HEK293 (cell line): Measurements from ENCODE around the gene PRSS1.

Experiments used
- CTCF ChIA-PET: fragments of 350-600 bp; formaldehyde crosslinking; extraction: SDS; loops from one replicate; lab custom pipeline; 2021; ENCODE audit warnings: antibody characterized with exemption; lab: Yijun Ruan, JAX
- POLR2A ChIA-PET: fragments of 300-600 bp; formaldehyde crosslinking; extraction: SDS; loops from one replicate; lab custom pipeline; 2020; ENCODE audit warnings: antibody characterized with exemption, inconsistent platforms; lab: Yijun Ruan, JAX
- H3K27ac ChIP-seq: fragments of 200-500 bp; sonication (Bioruptor generic); 2 replicates; pipeline ENCODE4 v1.5.1; 2014; ENCODE audit warnings: low read depth, low read length, control low read depth, inconsistent platforms; ENCODE audit errors: extremely low read depth
- H3K36me3 ChIP-seq, 2 experiments: fragments of 200-500 bp in 1 of 2; sonication (Bioruptor generic) in 1 of 2; 1 replicate in 1 of 2; 2 replicates in 1 of 2; pipeline ENCODE4 v1.5.1; 2014 to 2017; ENCODE audit warnings: inconsistent platforms in 2 of 2, low read length in 2 of 2; ENCODE audit not compliant: control insufficient read depth in 2 of 2, insufficient read depth in 1 of 2
- H3K4me1 ChIP-seq: fragments of 200-500 bp; sonication (Bioruptor generic); 2 replicates; pipeline ENCODE4 v1.5.1; 2014; ENCODE audit warnings: mild to moderate bottlenecking, low read length, inconsistent platforms; ENCODE audit not compliant: control insufficient read depth, insufficient read depth
- H3K4me3 ChIP-seq: 2 replicates; pipeline ENCODE4 v1.5.1; 2011; ENCODE audit warnings: low read depth, mild to moderate bottlenecking, control low read depth, low read length, moderate library complexity
- H3K9me3 ChIP-seq: fragments of 200-500 bp; sonication (Bioruptor generic); 2 replicates; pipeline ENCODE4 v1.5.1; 2014; ENCODE audit warnings: low read depth, low read length, inconsistent platforms; ENCODE audit not compliant: control insufficient read depth, insufficient read depth
- HOXC10 ChIP-seq: sonication (generic); formaldehyde crosslinking; IDR thresholded peaks from 2 replicates; pipeline ENCODE4 v1.8.1; 2023; ENCODE audit warnings: mild to moderate bottlenecking, missing genetic modification reagents
- YY2 ChIP-seq: fragments of 450-650 bp; formaldehyde crosslinking; IDR thresholded peaks from 2 replicates; pipeline ENCODE4 v1.5.1; 2016; ENCODE audit warnings: missing biosample characterization, missing genetic modification characterization
- ZNF10 ChIP-seq: fragments of 450-650 bp; formaldehyde crosslinking; IDR thresholded peaks from 2 replicates; pipeline ENCODE4 v1.5.1; 2017; ENCODE audit warnings: missing biosample characterization, missing genetic modification characterization
- ZNF324 ChIP-seq: fragments of 450-650 bp; formaldehyde crosslinking; IDR thresholded peaks from 2 replicates; pipeline ENCODE4 v1.5.1; 2016; ENCODE audit warnings: missing biosample characterization, missing genetic modification characterization
- ZNF473 ChIP-seq: fragments of 450-650 bp; formaldehyde crosslinking; IDR thresholded peaks from 2 replicates; pipeline ENCODE4 v1.5.1; 2017; ENCODE audit warnings: missing biosample characterization, missing genetic modification characterization
- ZNF571 ChIP-seq: fragments of 450-650 bp; formaldehyde crosslinking; IDR thresholded peaks from 2 replicates; pipeline ENCODE4 v1.5.0; 2017; ENCODE audit warnings: missing biosample characterization, missing genetic modification characterization
- ZNF585B ChIP-seq: fragments of 450-650 bp; formaldehyde crosslinking; IDR thresholded peaks from 2 replicates; pipeline ENCODE4 v1.5.1; 2016; ENCODE audit warnings: missing biosample characterization, missing genetic modification characterization
- ZNF610 ChIP-seq: fragments of 450-650 bp; formaldehyde crosslinking; IDR thresholded peaks from 2 replicates; pipeline ENCODE4 v1.5.1; 2016; ENCODE audit warnings: missing biosample characterization, missing genetic modification characterization, borderline replicate concordance
- ZNF792 ChIP-seq: fragments of 450-650 bp; formaldehyde crosslinking; IDR thresholded peaks from 2 replicates; pipeline ENCODE4 v1.5.1; 2016; ENCODE audit warnings: missing biosample characterization, missing genetic modification characterization
- TF ChIP-seq, protein P1 (sequence below): fragments of 450-650 bp; formaldehyde crosslinking; IDR thresholded peaks from 2 replicates; pipeline ENCODE4 v1.5.1; 2016; ENCODE audit warnings: missing biosample characterization, missing genetic modification characterization, borderline replicate concordance
- TF ChIP-seq, protein P2 (sequence below): fragments of 450-650 bp; formaldehyde crosslinking; IDR thresholded peaks from 2 replicates; pipeline ENCODE4 v1.5.1; 2016; ENCODE audit warnings: missing biosample characterization, missing genetic modification characterization

Gene PRSS1

DNA sequence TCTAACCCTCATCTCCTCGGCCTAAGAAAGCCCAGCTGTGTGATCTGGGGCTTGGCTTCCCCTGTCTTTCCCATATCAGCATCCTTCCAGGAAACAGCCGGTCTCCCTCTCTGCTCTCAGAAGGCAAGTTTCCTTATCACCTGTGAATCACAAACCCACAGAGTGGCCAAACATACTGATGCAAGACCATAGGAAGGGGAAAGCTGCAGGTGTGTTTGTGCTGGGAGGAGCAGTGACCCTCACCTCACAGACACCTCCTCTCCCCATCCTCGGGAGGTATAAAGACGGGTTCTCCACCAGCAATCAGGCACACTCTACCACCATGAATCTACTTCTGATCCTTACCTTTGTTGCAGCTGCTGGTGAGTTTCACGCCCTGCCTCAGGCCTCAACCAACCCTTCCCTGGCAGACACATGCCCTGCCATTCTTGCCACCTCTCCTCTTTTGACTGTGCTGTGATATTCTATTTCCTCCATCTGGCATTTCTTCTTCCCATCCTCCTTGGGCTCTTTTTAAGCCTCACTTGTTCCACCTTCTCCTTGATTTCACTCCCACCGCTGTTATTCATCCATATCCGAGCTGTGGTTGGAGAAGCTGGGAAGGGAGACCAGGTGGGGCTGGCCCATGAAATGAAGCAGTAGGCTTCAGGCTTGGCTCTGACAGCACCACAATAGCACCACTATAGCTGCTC, 21.5 kb downstream of the PRSS1 start, which contains the start of gene PRSS2 (continued):
- TF ChIP-seq, protein P1, sequence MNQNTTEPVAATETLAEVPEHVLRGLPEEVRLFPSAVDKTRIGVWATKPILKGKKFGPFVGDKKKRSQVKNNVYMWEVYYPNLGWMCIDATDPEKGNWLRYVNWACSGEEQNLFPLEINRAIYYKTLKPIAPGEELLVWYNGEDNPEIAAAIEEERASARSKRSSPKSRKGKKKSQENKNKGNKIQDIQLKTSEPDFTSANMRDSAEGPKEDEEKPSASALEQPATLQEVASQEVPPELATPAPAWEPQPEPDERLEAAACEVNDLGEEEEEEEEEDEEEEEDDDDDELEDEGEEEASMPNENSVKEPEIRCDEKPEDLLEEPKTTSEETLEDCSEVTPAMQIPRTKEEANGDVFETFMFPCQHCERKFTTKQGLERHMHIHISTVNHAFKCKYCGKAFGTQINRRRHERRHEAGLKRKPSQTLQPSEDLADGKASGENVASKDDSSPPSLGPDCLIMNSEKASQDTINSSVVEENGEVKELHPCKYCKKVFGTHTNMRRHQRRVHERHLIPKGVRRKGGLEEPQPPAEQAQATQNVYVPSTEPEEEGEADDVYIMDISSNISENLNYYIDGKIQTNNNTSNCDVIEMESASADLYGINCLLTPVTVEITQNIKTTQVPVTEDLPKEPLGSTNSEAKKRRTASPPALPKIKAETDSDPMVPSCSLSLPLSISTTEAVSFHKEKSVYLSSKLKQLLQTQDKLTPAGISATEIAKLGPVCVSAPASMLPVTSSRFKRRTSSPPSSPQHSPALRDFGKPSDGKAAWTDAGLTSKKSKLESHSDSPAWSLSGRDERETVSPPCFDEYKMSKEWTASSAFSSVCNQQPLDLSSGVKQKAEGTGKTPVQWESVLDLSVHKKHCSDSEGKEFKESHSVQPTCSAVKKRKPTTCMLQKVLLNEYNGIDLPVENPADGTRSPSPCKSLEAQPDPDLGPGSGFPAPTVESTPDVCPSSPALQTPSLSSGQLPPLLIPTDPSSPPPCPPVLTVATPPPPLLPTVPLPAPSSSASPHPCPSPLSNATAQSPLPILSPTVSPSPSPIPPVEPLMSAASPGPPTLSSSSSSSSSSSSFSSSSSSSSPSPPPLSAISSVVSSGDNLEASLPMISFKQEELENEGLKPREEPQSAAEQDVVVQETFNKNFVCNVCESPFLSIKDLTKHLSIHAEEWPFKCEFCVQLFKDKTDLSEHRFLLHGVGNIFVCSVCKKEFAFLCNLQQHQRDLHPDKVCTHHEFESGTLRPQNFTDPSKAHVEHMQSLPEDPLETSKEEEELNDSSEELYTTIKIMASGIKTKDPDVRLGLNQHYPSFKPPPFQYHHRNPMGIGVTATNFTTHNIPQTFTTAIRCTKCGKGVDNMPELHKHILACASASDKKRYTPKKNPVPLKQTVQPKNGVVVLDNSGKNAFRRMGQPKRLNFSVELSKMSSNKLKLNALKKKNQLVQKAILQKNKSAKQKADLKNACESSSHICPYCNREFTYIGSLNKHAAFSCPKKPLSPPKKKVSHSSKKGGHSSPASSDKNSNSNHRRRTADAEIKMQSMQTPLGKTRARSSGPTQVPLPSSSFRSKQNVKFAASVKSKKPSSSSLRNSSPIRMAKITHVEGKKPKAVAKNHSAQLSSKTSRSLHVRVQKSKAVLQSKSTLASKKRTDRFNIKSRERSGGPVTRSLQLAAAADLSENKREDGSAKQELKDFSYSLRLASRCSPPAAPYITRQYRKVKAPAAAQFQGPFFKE, result no peak
- TF ChIP-seq ZNF585B (tag by site-specific recombination), result no peak

DNA sequence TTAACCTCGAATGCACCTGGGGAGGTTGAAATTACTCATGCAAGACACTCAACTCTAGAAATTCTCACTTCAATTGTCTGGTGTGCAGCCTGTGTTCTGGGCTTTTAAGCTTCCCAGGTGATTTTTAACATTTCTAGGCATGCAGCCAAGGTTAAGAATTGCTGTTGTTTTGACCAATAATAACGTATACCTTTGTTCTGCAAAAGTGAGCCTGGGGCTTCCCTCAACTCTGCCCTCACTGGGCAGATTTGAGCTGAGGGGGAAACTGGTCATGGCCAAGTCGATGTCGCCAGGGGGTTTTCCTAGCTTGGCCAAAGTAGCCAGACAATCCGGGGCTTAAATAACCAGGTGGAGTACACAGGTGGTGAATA, 22.1 kb downstream of the PRSS1 start:
- no peak overlapping the region for H3K27ac ChIP-seq
- TF ChIP-seq ZNF10 (tag by site-specific recombination), result no peak
- POLR2A ChIA-PET, result no interaction called here
- H3K36me3 ChIP-seq, result no peaks in the 10 kb centered on the region
- H3K4me3 ChIP-seq, result no peak overlapping the region
- no peaks in the 10 kb centered on the region for H3K9me3 ChIP-seq
- CTCF ChIA-PET, result interaction anchor here (0.7 to 3.4 kb wide), 3 partner anchors 12 to 190 kb away, joined by 3 to 26 read pairs (median 6); no protein-coding TSS in a partner anchor
- H3K4me1 ChIP-seq, result no peaks in the 10 kb centered on the region

DNA sequence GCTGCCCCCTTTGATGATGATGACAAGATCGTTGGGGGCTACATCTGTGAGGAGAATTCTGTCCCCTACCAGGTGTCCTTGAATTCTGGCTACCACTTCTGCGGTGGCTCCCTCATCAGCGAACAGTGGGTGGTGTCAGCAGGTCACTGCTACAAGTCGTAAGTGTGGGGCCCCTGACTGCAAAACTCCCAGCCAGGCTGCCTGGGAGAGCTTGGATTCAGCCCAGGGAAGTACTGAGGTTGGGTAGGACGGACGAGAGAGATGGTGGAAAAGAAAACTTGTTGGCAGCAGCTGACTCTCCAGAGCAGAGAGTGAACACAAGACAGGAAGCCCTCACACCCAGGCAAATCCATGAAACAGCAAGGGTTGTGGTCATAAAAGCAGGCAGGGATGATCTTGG, 22.8 kb downstream of the PRSS1 start:
- ChIA-PET CTCF (interaction anchor here (1.6 to 3.4 kb wide), 2 partner anchors 11 to 58 kb away, joined by 6 to 26 read pairs; no protein-coding TSS in a partner anchor), POLR2A (no interaction called here)
- Histone ChIP-seq H3K27ac (no peak overlapping the region), H3K4me3 (no peak overlapping the region), H3K9me3 (no peaks in the 10 kb centered on the region), H3K36me3 (no peaks in the 10 kb centered on the region), H3K4me1 (no peaks in the 10 kb centered on the region)
- TF ChIP-seq ZNF792 (no peak), ZNF571 (tag by site-specific recombination) (no peak), YY2 (tag by site-specific recombination) (no peak)
- TF ChIP-seq, protein P2, sequence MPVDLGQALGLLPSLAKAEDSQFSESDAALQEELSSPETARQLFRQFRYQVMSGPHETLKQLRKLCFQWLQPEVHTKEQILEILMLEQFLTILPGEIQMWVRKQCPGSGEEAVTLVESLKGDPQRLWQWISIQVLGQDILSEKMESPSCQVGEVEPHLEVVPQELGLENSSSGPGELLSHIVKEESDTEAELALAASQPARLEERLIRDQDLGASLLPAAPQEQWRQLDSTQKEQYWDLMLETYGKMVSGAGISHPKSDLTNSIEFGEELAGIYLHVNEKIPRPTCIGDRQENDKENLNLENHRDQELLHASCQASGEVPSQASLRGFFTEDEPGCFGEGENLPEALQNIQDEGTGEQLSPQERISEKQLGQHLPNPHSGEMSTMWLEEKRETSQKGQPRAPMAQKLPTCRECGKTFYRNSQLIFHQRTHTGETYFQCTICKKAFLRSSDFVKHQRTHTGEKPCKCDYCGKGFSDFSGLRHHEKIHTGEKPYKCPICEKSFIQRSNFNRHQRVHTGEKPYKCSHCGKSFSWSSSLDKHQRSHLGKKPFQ (tag by site-specific recombination), result no peak

DNA sequence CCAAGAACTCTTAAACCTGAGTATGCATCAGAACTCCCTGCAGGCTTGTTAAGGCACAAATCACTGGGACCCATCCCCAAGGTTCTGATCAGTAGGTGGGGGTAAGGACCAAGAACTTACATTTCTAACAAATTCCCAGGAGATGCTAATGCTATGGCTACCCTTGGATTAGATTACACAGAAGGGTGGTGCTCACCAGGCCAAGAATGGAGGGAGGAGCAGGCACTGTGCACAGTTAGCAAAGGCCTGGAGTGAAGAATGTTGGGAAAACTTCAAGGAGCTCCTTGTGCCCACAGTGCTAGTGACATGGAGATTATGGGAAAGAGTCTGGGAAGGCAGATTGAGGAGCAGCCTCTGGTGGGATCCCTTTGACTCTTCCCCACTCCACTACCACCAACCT, 23.4 kb downstream of the PRSS1 start:
- CTCF ChIA-PET, result interaction anchor here (3.4 kb wide), 1 partner anchor 10 kb away, joined by 26 read pairs; no protein-coding TSS in a partner anchor
- H3K27ac ChIP-seq, result no peak overlapping the region
- no peaks in the 10 kb centered on the region for H3K36me3 ChIP-seq
- POLR2A ChIA-PET, result no interaction called here
- H3K9me3 ChIP-seq, result no peaks in the 10 kb centered on the region
- H3K4me1 ChIP-seq, result no peaks in the 10 kb centered on the region
- no peak overlapping the region for H3K4me3 ChIP-seq
- TF ChIP-seq ZNF610 (tag by site-specific recombination) (no peak), ZNF473 (tag by site-specific recombination) (no peak), ZNF324 (tag by site-specific recombination) (no peak), HOXC10 (CRISPR knock-in tag) (no peak)
- TF ChIP-seq, all 188 proteins: peak for 0
